Measurements from ENCODE around the gene REX1BD.

Gene REX1BD

DNA sequence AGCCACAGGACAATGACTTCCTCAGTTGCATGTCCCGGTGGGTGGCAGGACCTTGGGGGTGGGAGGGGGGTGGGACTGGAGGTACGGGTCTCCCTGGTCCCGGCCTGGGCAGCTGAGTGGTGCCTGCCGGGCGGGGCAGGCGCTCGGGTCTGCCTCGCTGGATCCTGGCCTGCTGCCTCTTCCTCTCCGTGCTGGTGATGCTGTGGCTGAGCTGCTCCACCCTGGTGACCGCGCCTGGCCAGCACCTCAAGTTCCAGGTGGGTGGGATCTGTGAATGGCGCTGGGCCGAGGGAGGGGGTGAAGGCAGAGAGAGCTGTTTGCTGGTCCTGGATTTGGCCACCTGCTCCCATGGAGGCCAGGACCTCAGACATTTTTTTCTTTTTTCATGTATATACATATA lies 29.6 kb downstream of the REX1BD start:
- no peak for DNase-seq

DNA sequence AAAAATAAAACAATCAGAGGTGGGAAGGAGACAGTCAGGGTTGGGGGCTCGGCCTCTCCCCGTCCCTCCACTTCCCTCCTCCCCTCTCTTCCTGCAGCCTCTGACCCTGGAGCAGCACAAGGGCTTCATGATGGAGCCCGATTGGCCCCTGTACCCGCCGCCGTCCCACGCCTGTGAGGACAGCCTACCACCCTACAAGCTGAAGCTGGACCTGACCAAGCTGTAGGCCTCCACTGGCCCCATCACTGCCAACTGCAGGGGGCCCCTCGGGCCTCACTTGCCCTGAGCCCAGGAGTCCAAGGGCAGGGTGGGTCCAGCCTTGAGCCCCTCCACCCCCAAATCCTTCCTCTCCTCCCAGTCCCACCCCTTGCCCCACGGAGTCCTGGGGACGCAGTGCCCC lies 31.7 kb downstream of the REX1BD start:
- DNase-seq, result no peak

DNA sequence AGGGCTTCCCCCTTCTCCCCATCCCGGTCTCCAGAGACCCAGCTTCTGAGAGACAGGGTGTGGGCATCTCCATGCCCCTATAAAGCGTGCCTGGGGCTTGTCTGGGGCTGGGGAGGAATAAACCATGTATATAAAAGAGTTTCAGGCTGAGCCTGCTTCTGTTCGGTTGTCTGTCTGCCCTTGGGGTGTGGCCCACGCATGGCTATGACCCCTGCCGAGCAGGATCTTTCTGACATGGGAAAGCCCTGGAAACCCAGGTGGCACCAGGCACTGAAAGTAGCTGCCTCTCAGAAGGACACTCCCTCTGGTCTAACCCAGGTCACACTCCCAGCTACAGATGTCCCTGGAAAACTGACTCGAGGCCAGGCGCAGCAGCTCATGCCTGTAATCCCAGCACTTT lies 32.3 kb downstream of the REX1BD start:
- DNase-seq, result no peak

DNA sequence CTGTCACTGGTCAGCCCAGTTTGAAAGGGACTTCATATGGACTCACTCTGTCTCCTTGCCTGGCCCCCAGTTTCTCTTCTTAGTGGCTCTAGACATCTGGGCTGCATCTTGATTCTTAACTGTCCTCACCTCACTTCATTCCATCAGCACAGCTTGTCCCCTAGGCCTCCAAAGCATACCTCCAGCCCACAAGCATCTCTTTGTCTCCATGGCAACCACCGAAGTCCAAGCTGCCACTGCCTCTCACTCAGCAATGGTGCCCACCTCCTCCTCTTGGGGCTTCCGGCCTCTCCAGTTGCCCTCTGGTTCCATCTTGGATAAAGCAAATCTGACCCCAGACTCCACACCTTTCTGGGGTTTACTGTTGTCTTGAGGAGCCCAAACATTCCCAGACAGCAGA lies 38.3 kb downstream of the REX1BD start:
- DNase-seq, result no peak

DNA sequence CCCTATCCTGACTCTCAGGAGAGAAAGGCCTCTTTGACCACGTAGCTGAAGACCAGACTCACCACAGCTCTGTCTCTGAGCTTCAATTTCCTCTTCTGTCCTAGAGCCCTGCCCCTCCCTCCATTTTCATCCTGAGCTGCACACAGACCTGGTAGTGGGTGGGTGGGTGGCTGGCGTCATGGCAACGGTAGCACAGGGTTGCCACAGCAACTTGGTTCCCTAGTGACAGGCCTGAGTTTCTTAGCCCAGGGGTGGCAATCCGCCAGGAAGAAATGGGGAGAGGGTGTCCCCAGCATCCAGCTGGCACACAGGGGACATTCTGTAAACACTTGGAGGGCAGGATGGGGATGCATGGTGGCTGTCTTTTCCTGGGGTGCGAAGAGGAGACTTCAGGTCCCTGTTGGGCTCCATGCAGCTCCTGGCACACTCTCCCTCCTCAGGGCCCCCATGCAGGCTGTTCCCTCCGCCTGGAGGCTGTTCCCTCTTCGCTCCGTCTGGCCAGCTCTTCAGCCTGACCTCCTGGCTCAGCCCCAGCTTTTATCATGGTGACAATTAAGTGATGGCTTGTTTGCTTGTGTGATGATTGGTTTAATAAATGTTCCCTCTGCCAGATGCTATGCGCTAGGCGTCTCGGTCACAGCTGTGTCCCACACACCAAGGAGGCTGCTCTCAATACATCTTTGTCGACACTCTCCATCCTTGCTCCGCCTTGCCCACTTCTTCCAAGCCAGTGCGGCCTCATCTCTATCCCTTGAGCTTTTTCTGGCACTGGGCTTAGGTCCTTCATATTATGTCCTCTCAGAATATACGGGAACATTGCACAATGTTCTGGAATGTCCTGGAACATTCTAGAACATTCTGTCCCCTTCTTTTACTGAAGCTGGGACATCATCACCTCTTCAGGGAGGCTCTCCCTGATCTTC lies 40.8 kb downstream of the REX1BD start:
- no peak for DNase-seq

DNA sequence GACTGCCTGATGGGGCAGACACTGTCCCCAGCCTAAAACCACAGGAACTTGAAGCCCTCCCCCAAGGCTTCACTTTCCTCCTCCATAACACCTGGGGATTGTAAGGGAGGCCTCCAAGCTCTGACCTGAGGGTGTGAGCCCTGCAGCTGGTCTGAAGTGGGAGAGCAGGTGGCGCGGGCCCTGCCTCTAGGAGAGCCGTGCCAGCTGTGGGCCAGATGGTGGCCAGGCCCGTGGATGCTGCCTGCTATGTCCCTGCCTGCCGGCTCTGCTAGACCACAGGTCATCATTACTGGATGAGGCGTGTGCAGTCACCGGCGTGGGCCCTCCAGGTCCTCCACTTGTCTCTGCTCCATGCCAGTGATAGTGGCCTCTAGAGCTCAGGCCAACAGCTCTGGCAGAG lies 44.7 kb downstream of the REX1BD start:
- no peak for DNase-seq

DNA sequence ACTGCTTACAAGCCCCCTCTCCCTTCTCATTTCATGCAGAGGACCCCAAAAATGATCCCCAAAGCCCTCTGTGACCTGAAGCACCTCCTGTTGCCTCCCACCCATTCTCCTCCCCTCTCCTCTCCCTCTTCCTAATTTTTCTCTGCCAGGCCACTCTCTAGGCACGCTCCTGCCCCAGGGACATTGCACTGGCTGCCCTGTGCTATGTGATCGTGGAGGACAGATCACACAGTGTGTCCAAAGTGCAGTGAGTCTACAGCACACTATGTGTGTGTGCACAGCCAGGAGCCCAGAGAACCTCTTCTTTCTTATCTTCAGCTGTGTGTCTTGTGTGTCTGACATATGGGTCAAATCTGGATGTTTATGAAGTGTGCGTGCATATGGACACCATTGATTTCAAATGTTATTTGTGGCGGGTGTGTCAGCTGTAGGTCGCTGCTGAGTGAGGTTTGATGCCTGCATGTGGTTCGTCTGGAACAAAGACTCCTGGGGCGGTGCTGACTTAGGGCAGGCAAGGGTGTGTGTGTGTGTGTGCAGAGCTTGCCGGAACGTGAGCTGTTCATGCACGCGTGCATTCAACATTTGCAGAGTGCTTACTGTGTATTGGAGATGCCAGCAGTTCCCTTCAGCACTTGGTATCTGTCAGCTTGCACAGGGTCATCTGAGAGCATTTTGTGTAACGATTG lies 46.2 kb downstream of the REX1BD start:
- no peak for DNase-seq

DNA sequence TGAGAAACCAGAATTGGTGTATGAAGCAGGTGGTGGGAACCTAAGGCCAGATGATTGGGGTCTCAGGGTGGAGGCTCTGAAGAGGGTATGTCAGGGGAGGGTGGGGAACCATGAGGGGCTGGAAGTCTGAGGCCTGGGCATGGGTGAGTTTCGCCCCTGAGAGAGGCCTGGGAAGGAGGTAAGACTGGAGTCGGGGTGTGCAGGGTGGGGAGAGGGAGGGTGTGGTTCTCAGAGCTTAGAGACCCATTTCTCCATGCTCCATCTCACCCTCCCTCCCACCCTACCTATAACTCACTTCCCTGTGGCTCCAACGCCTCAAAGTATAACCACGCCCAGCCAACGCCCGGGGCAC lies 47.2 kb downstream of the REX1BD start:
- DNase-seq, result no peak

DNA sequence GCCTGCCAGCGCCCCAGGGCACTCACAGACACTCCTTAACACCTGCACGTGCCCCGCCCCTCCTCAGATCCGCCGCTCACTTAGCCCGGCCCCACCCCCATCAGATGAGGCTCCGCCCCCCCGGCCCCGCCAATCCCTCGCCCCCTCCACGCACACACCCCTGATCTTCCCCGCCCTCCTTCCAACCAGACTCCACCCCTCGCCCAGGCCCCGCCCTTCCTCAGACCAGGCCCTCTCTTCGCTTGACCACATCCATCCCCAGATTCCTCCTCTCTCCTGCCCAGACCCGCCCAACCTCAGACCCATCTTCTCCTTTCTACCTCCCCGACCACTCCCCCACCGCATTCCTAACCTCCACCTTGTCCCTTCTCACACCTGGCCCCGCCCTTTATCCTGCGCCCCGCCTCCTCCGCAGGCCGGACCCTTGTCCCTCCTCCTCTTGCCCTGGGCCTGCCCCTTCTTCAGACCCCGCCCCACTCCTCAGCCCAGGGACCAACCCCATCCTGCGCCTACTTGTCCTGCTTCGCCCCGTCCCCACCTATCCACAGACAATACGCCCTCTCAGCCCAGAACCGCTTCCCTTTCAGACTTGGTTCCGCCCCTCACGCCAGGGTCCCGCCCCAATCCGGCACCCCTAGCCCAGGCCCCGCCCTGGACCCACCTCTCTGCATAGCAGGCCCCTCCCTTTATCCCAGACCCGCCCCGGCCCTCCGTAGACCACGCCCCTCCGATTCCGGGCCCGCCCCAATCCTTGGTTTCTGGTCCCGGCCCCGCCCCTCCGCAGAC lies 47.8 kb downstream of the REX1BD start:
- peak; percentile 100 for DNase-seq

DNA sequence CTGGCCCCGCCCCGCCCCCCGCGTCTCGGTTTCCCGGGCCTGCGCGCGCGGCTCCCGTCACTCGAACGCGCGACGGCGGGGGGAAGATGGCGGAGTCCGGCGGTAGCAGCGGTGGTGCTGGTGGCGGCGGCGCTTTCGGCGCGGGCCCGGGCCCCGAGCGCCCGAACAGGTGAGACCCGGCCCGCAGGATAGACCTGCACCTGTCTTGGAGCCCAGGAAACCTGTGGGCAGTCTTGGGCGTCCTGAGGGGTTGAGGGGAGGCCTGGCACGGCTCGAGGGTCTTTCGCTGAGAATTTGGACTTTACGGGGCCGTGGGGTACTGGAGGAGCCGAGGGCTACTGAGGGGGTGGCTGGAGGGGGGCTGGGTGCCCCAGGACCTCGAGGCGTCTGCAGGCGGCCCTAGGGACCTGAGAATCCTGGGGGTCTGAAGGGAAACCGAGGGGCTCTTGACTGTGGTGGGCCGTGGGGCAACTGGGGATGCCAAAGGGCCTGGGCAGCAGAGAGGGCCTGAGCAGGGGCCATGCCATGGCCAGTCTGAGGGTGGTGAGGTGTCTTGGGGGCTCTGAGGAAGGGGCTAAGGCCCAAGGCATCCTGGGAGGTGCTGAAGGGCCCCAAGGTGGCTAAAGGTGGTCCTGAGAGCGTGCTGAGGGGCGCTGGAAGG lies 48.5 kb downstream of the REX1BD start, which contains the start of gene KLHL26:
Gene KLHL26 (plus strand): TSS at position 60 of the 661 bp plus-strand sequence. CDS start 27 bp downstream, at position 87.
- DNase-seq, result no peak

DNA sequence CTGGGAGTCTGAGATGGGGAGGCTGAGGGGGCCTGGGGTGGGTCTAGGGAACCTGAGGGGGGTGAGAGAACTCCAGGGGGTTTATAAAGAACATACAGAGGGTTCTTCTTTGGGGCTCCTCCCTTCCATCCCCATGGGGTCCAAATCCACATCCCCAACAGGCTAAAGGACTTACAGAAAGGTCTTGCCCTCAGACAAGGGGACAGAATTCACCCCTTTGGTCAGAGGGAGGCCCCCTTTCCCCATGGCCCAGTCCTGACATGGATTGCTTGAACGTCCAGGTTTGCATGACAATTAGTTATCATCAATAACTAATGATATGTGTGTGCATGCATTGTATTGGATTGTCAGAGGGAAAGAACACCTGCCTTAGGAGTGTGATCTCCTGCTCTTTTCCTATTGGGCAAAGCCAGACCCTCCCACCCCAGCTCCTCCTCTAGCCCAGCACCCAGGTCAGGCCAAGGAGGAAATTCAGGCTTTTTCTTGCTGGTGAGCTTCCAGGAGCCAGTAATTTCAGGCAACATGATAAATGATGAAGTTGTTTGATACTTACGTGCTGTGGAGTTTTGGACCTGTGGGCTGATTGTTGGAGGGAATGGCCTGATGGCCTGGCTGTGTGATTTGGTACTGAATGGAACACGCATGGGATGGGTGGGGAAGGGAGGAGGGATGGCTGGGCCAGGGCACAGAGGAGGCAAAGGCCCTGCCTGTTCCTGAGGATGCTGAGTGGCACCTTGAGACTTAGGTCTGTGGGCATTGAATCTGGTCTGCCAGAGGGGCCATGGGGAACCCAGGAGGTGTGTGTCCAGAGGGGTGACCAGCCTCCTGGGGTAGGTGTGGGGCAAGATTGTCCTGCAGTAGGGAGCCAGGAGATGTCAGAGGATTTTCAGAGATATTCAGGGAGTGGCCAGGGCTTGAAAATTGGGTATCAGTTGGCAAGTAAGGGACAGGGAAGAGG lies 49.4 kb downstream of the REX1BD start:
- DNase-seq, result no peak

DNA sequence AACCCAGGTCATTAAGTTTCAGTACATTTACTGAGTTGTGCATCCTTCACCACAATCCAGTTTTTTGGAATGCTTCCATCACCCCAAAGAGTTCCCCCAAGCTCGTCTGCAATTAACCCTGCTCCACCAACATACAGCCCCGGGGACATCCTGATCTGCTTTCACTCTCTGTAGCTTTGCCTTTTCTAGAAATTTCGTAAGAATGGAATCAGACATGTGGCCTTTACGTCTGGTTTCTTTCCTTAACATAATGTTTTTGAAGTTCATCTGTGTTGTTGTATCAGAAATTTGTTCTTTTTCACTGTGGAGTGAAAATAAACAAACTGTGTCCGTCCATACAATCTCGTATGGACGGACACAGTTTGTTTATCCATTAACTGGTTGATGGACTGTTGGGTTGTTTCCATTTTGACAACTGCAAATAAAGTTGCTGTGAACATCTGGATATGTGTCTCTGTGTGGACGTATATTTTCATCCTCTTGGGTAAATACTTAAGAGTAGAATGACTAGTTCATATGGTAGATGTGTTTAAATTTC lies 51.2 kb downstream of the REX1BD start:
- no peak for DNase-seq
